ENCODE measurements around the gene NISCH. TPM values are rescaled to one million over a fixed set of nuclear protein-coding genes. Genes with fewer than 3 reads are reported as not detected.

The NISCH gene
- total RNA-seq, 1 experiment from 2014 or later: 104 TPM

DNA sequence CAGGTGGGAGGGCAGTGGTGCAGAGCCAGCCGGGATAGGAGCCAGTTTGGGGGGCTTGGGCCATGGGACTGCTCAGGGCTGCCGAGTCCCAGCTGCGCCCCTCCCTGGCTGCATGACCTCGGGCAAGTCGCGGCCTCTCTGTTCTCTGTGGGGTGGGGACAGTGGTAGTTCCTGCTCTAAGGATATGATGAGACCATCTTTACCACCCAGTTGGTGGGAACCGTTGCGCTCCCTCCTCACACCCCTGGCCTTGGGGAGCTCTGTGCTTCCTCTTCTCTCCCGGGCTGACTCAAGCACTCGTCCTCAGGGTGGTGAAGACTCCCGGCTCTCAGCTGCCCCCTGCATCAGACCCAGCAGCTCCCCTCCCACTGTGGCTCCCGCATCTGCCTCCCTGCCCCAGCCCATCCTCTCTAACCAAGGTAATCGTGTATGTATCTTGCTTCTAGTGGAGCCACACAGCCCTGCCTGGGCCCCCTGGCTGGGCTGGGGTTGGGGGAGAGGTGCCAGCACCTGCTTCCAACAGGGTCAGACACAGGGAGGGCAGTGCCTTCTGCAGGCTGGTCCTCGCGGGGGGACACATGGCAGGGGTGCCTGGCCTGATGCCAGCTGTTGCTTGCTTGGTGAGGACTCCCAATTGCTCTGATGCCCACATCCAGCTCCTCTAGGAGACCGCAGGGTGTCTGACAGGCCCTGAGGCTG is 24.6 kb downstream of the NISCH start:
- no peaks in the 10 kb centered on the region; a peak in 2 of 4 replicates for H3K4me1 Mint-ChIP-seq
- no peak overlapping the region for H3K4ac ChIP-seq (ENCODE audit: low read depth, low read length)
- no peak overlapping the region for H2BK5ac ChIP-seq (ENCODE audit: insufficient read length, low read length)
- H2BK120ac ChIP-seq (ENCODE audit: low read depth, low read length, poor library complexity, severe bottlenecking): no peak overlapping the region
- H3K23me2 ChIP-seq (ENCODE audit: insufficient read length, low read depth, low read length, poor library complexity, severe bottlenecking): no peaks in the 10 kb centered on the region
- no peaks in the 10 kb centered on the region for H3K9me3 ChIP-seq (ENCODE audit: control insufficient read depth, low read depth, low read length)
- H3K56ac ChIP-seq (ENCODE audit: insufficient read length, low read depth, low read length): no peak overlapping the region
- H4K5ac ChIP-seq (ENCODE audit: insufficient read length, low read depth, low read length): no peak overlapping the region
- TF ChIP-seq, protein P1, sequence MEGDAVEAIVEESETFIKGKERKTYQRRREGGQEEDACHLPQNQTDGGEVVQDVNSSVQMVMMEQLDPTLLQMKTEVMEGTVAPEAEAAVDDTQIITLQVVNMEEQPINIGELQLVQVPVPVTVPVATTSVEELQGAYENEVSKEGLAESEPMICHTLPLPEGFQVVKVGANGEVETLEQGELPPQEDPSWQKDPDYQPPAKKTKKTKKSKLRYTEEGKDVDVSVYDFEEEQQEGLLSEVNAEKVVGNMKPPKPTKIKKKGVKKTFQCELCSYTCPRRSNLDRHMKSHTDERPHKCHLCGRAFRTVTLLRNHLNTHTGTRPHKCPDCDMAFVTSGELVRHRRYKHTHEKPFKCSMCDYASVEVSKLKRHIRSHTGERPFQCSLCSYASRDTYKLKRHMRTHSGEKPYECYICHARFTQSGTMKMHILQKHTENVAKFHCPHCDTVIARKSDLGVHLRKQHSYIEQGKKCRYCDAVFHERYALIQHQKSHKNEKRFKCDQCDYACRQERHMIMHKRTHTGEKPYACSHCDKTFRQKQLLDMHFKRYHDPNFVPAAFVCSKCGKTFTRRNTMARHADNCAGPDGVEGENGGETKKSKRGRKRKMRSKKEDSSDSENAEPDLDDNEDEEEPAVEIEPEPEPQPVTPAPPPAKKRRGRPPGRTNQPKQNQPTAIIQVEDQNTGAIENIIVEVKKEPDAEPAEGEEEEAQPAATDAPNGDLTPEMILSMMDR (conservative IDR thresholded peaks at IDR 0.05): no peak
- no CpG with 5 or more reads among the region's 16 CpGs for WGBS (ENCODE audit: extremely low coverage, insufficient read length, low lambda C conversion rate)
- H3K27ac Mint-ChIP-seq: no peak overlapping the region
- H3K4me2 ChIP-seq (ENCODE audit: insufficient read depth, insufficient read length, low read length): no peak overlapping the region
- no peaks in the 10 kb centered on the region for H4K20me1 ChIP-seq (ENCODE audit: control insufficient read depth, insufficient read depth, insufficient read length)
- no peak overlapping the region for H4K91ac ChIP-seq (ENCODE audit: insufficient read length, low read depth, low read length)
- H3K23ac ChIP-seq (ENCODE audit: insufficient read length, low read depth, low read length): no peak overlapping the region
- H3K14ac ChIP-seq (ENCODE audit: insufficient read depth, low read length): no peak overlapping the region
- no peaks in the 10 kb centered on the region for H3K27me3 ChIP-seq (ENCODE audit: insufficient read depth, low read length)
- H3K36me3 Mint-ChIP-seq (ENCODE audit: insufficient read depth in 1 of 3, low read depth in 3 of 3): peaks cover 51 to 99% (median 92%) of the 10 kb centered on the region in 3 experiments; a peak in 6 of 7 replicates
- no peak overlapping the region for H3K9ac ChIP-seq (ENCODE audit: extremely low read depth, insufficient read length, low read length)
- no peaks in the 10 kb centered on the region for H3K27me3 Mint-ChIP-seq (ENCODE audit: low read depth)
- no peak overlapping the region for H2AK5ac ChIP-seq (ENCODE audit: insufficient read length, low read length)
- H3K18ac ChIP-seq (ENCODE audit: insufficient read length, low read depth, low read length): no peak overlapping the region
- no peak overlapping the region for H2AFZ ChIP-seq (ENCODE audit: low read length)
- DNase-seq: peak; percentile 18
- H3K9me3 Mint-ChIP-seq: no peaks in the 10 kb centered on the region
- H4K8ac ChIP-seq (replicated peaks; ENCODE audit: insufficient read length, low read depth, low read length): no peak overlapping the region
- H2BK20ac ChIP-seq (ENCODE audit: low read depth, low read length, poor library complexity, severe bottlenecking): no peak overlapping the region
- H3K79me1 ChIP-seq (ENCODE audit: insufficient read depth, low read depth, low read length, poor library complexity, severe bottlenecking): no peaks in the 10 kb centered on the region
- H3K79me2 ChIP-seq (ENCODE audit: insufficient read depth, low read length): no peaks in the 10 kb centered on the region
- H3K4me1 ChIP-seq (ENCODE audit: insufficient read depth, low read length): no peaks in the 10 kb centered on the region
- no peak overlapping the region for H3K4me3 Mint-ChIP-seq
- H2BK12ac ChIP-seq (ENCODE audit: insufficient read length, low read depth, low read length): no peak overlapping the region
- no peak overlapping the region for H3T11ph ChIP-seq (ENCODE audit: low read length)
- H2BK15ac ChIP-seq (ENCODE audit: low read depth, low read length): no peak overlapping the region
- no peak overlapping the region for H3K27ac ChIP-seq (ENCODE audit: insufficient read length, low read depth, low read length)

All from H9 (cell line).